Subcutaneous abdominal adipose tissue (tissue), 5 donors: ENCODE data around the gene CPSF4.
A peak's percentile ranks its signal among the peaks of the same experiment; 100 is the strongest.

Source experiments
- H3K27ac ChIP-seq: one replicate; pipeline ENCODE4 v1.7.0; 2013; ENCODE audit warnings: low read depth, mild to moderate bottlenecking, inconsistent platforms, low read length, moderate library complexity
- H3K27me3 ChIP-seq, 5 donors: one replicate each; pipeline ENCODE4 v1.7.0; 2013; ENCODE audit warnings: low read length in 5 of 5, inconsistent platforms in 1 of 5; ENCODE audit not compliant: control insufficient read depth in 5 of 5, insufficient read depth in 4 of 5
- H3K36me3 ChIP-seq, 5 donors: one replicate each; pipeline ENCODE4 v1.7.0; 2013; ENCODE audit warnings: low read length in 5 of 5; ENCODE audit not compliant: control insufficient read depth in 5 of 5, insufficient read depth in 5 of 5
- H3K4me1 ChIP-seq, 5 donors: one replicate each; pipeline ENCODE4 v1.7.0; 2013; ENCODE audit warnings: low read length in 5 of 5, mild to moderate bottlenecking in 3 of 5, moderate library complexity in 1 of 5; ENCODE audit not compliant: control insufficient read depth in 5 of 5, insufficient read depth in 5 of 5
- H3K4me3 ChIP-seq, 5 donors: one replicate each; pipeline ENCODE4 v1.7.0; 2013; ENCODE audit warnings: low read length in 5 of 5, low read depth in 1 of 5
- H3K9ac ChIP-seq, 5 donors: one replicate each; pipeline ENCODE4 v1.7.0; 2013; ENCODE audit warnings: low read length in 5 of 5, mild to moderate bottlenecking in 4 of 5, moderate library complexity in 3 of 5
- H3K9me3 ChIP-seq, 5 donors: one replicate each; pipeline ENCODE4 v1.7.0; 2013; ENCODE audit warnings: low read length in 5 of 5; ENCODE audit not compliant: control insufficient read depth in 5 of 5
- donor health status: healthy.
- donor health status: healthy.
- donor health status: healthy.
- donor health status: healthy.
- donor health status: healthy.

Gene CPSF4

GRCh38 chr7:99457050-99457649 is 18.4 kb downstream of the CPSF4 start:
- Histone ChIP-seq H3K9ac (no peak overlapping the region), H3K27ac (no peak overlapping the region), H3K4me1 (peaks cover 1 to 17% (median 13%) of the 10 kb centered on the region in 5 donors), H3K27me3 (no peaks in the 10 kb centered on the region), H3K36me3 (peaks cover 0 to 84% (median 82%) of the 10 kb centered on the region in 5 donors), H3K4me3 (no peak overlapping the region), H3K9me3 (no peaks in the 10 kb centered on the region)

DNA sequence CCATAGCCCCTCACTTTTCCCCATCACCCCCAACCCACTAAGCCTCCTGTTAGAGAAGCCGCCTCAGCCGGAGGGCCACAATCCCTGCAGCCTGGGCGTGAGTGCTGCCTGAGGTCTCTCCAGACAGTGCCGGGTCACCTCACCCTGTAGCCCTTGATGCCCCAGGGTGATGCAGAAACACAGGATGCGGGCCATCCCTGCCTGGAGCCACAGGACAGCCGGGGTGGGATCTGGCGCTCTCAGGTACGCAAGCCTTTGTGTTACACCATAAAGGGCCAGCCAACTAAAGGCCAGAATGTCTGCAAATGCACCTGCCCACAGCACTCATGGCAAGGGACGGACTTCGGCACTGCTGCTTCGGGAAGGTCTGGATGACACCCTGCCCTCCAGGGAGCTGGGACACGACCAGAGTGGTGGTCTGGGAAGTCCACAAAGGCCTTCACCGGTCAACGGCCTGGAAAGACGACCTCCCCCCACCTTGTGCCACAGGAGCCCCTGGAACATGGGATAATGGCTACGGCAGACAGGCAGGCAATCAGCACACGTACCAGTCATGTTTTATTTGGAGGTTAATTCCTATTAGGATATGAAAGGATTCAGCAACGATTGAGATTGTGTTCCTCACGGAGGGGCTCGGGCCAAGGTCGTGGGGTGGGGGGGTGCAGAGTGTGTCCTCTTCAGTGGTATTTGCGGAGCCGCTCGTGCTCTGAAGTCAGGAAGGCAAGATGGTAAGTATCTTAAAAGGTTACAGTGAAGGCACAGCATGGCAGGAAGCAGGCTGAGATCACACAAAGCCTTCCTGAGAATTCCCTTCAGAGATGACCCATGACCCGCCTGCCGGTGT is 19.1 kb downstream of the CPSF4 start:
- Histone ChIP-seq H3K4me3 (no peak overlapping the region), H3K9ac (no peak overlapping the region), H3K36me3 (peaks cover 0 to 80% (median 74%) of the 10 kb centered on the region in 5 donors), H3K27ac (no peak overlapping the region), H3K4me1 (peaks cover under 1 to 13% (median 10%) of the 10 kb centered on the region in 5 donors), H3K9me3 (no peaks in the 10 kb centered on the region), H3K27me3 (no peaks in the 10 kb centered on the region)

DNA sequence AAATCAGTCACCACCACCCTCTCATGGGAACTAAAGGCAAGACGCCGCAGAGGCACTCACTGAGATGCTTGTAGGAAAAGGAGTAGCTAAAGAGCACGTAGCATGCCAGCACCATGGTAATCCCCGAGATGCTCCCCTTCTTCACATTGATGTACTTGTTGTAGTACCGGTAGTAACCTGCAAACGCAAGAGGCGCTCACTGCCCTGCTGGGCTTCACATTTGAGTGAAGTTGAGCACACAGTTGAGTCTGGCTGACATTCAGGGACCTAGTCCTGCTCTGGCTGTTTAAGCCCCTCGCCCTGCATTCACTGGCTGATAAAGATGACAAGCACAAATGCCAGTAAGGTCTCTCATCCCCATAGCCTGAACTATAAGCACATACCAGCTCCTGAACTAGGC is 20.3 kb downstream of the CPSF4 start:
- H3K9me3 ChIP-seq = no peaks in the 10 kb centered on the region
- H3K4me3 ChIP-seq = no peak overlapping the region
- no peak overlapping the region for H3K9ac ChIP-seq
- no peak overlapping the region for H3K27ac ChIP-seq
- peaks cover 2 to 17% (median 10%) of the 10 kb centered on the region in 5 donors for H3K4me1 ChIP-seq
- peaks cover 0 to 73% (median 67%) of the 10 kb centered on the region in 5 donors for H3K36me3 ChIP-seq
- H3K27me3 ChIP-seq = no peaks in the 10 kb centered on the region

DNA sequence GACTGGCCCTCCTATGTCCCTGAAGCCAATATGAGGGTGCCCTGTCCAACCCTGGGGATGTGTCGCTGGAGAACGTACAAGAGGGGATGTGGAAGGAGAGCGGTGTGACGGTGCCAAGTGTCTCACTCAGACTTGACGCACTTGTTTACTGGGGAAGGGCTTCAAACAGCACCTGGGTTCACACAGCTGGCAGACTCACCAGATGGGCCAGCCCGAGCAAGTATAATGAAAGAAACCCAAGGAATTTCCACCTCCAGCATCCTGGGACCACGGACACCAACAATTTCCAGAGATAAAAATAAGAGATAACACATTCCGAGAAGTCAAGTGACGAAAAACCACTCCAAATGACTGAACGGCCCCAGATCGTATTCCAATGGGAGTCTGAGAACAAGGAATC is 21.9 kb downstream of the CPSF4 start:
- H3K36me3 ChIP-seq = peaks cover 0 to 58% (median 52%) of the 10 kb centered on the region in 5 donors

GRCh38 chr7:99461221-99461620 is 22.5 kb downstream of the CPSF4 start:
- Histone ChIP-seq H3K27me3 (no peaks in the 10 kb centered on the region), H3K9ac (peak overlapping the region in 1 of 5 donors; percentile 36), H3K9me3 (no peaks in the 10 kb centered on the region), H3K27ac (no peak overlapping the region), H3K36me3 (peaks cover 0 to 52% (median 46%) of the 10 kb centered on the region in 5 donors), H3K4me1 (peaks cover 7 to 33% (median 27%) of the 10 kb centered on the region in 5 donors), H3K4me3 (no peak overlapping the region)

More for the DNA sequence above, 21.9 kb downstream of the CPSF4 start:
- no peaks in the 10 kb centered on the region for H3K9me3 ChIP-seq
- no peak overlapping the region for H3K4me3 ChIP-seq
- H3K27ac ChIP-seq = no peak overlapping the region
- no peak overlapping the region for H3K9ac ChIP-seq
- no peaks in the 10 kb centered on the region for H3K27me3 ChIP-seq
- peaks cover 7 to 31% (median 23%) of the 10 kb centered on the region in 5 donors for H3K4me1 ChIP-seq

DNA sequence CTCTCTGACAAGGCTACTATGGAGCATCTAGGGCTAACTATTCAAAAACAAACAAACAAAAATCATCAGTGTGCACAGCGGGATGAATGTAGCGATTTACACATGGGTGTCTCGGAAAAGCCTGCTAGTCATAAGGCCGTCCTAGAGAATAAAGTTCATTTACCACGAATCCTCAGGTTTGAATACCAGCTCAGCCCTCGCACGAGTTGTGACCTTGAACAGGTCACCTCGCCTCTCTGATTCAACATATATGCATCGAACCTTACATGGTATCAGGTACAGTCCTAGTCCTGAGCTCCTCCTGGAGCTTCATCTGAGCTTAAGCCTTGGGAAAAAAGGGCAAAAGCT is 26.7 kb downstream of the CPSF4 start:
- no peaks in the 10 kb centered on the region for H3K27me3 ChIP-seq
- H3K36me3 ChIP-seq = peaks cover 0 to 12% (median 9%) of the 10 kb centered on the region in 5 donors
- no peaks in the 10 kb centered on the region for H3K9me3 ChIP-seq
- peak overlapping the region; percentile 91 to 100 (median 99) for H3K4me3 ChIP-seq
- peak overlapping the region; percentile 88 to 97 (median 96) for H3K9ac ChIP-seq
- H3K27ac ChIP-seq = peak overlapping the region; percentile 80
- H3K4me1 ChIP-seq = peaks cover 7 to 39% (median 31%) of the 10 kb centered on the region in 5 donors

DNA sequence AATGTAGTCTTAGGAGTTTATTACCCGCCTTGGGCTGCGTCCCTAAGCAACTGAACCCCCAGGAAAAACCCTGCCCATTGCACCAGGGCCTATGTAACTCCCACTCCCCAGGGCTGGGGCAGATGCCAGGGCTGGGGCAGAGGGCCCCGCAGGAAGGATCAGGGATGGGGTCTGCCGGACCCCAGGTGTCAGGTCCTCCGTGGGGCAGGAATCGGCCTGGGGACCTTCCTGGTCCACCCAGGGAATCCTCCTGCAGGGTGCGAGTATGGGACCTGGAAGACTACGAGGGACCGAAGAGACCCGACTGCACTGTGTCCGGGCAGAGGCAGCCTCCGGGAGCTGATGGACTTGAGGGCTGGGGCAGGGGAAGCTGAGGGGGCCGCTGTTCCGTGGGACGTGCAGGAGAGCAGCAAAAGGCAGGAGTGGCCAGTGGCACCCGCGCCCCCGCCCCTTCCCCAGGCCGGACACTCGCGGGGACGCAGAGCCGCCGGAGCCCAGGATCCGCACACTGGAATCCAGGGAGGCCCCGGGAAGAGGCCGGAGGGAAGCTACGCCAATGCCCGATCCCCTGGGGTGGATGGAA is 29.7 kb downstream of the CPSF4 start:
- no peaks in the 10 kb centered on the region for H3K27me3 ChIP-seq
- H3K4me1 ChIP-seq = peaks cover 5 to 40% (median 36%) of the 10 kb centered on the region in 5 donors
- no peak overlapping the region for H3K27ac ChIP-seq
- no peak overlapping the region for H3K9ac ChIP-seq
- no peak overlapping the region for H3K4me3 ChIP-seq
- peaks cover 0 to 5% (median 4%) of the 10 kb centered on the region in 5 donors for H3K36me3 ChIP-seq
- H3K9me3 ChIP-seq = no peaks in the 10 kb centered on the region

- no peaks in the 10 kb centered on the region for H3K9me3 ChIP-seq
- H3K36me3 ChIP-seq = no peaks in the 10 kb centered on the region
- peaks cover 5 to 44% (median 33%) of the 10 kb centered on the region in 5 donors for H3K4me1 ChIP-seq
- no peaks in the 10 kb centered on the region for H3K27me3 ChIP-seq
- H3K27ac ChIP-seq = peak overlapping the region; percentile 57
- H3K9ac ChIP-seq = peak overlapping the region in 3 of 5 donors; percentile 26 to 59 (median 55)
- H3K4me3 ChIP-seq = peak overlapping the region in 4 of 5 donors; percentile 22 to 58 (median 58)
These were observed 30.8 kb downstream of the CPSF4 start for GRCh38 chr7:99469381-99470065.

- Histone ChIP-seq H3K4me1 (peaks cover 0 to 26% (median 17%) of the 10 kb centered on the region in 5 donors), H3K4me3 (peak within 1 kb of the TSS; percentile 71 to 84 (median 82)), H3K36me3 (peaks cover 0 to 4% (median 3%) of the 10 kb centered on the region in 5 donors), H3K27me3 (no peaks in the 10 kb centered on the region), H3K9me3 (no peaks in the 10 kb centered on the region), H3K9ac (peak within 1 kb of the TSS; percentile 56 to 92 (median 89)), H3K27ac (peak within 1 kb of the TSS; percentile 81)
These were observed 34.0 kb downstream of the CPSF4 start, which contains the start of gene ZNF789 for GRCh38 chr7:99472561-99473314. Gene ZNF789 (plus strand): TSS chr7:99472890. CDS start chr7:99476457, 3,567 bp downstream.
